Measurements from ENCODE around the gene CLDN18. TPM values are rescaled to one million over a fixed set of nuclear protein-coding genes. Genes with fewer than 3 reads are reported as not detected.

Gene CLDN18
- total and polyA plus RNA-seq, 2 of the 8 experiments (the other 6 are each of a cell fraction or from before 2014, with no cell fraction given): not detected

Other genes starting within 250 kb of the CLDN18 start
- gene SOX14, start 245.8 kb upstream of the CLDN18 start, total RNA-seq (2021; fragmentation: NEBNext Ultra II Directional; extraction: Animal tissue kit (Norgen Biotek cat#: 25700)): 0.21 and 0.50 TPM in 2 replicates
- gene SOX14, start 245.8 kb upstream of the CLDN18 start, polyA plus RNA-seq (2011; rRNA removed): 0.03 TPM in 1 of 2 replicates, not detected in the other
- gene DZIP1L, start 105.4 kb downstream of the CLDN18 start, total RNA-seq (2021; fragmentation: NEBNext Ultra II Directional; extraction: Animal tissue kit (Norgen Biotek cat#: 25700)): 6.9 and 8.3 TPM in 2 replicates
- gene DZIP1L, start 105.4 kb downstream of the CLDN18 start, polyA plus RNA-seq (2011; rRNA removed): 6.5 and 9.0 TPM in 2 replicates
- not detected in 2 replicates for gene A4GNT, start 122.2 kb downstream of the CLDN18 start, total RNA-seq (2021; fragmentation: NEBNext Ultra II Directional; extraction: Animal tissue kit (Norgen Biotek cat#: 25700))
- not detected in 2 replicates for gene A4GNT, start 122.2 kb downstream of the CLDN18 start, polyA plus RNA-seq (2011; rRNA removed)
- 18.0 and 18.3 TPM in 2 replicates for gene DBR1, start 164.8 kb downstream of the CLDN18 start, total RNA-seq (2021; fragmentation: NEBNext Ultra II Directional; extraction: Animal tissue kit (Norgen Biotek cat#: 25700))
- 9.5 and 10.1 TPM in 2 replicates for gene DBR1, start 164.8 kb downstream of the CLDN18 start, polyA plus RNA-seq (2011; rRNA removed)
- gene ARMC8, start 177.1 kb downstream of the CLDN18 start, total RNA-seq (2021; fragmentation: NEBNext Ultra II Directional; extraction: Animal tissue kit (Norgen Biotek cat#: 25700)): 43.1 and 47.3 TPM in 2 replicates
- gene ARMC8, start 177.1 kb downstream of the CLDN18 start, polyA plus RNA-seq (2011; rRNA removed): 46.5 and 58.5 TPM in 2 replicates